Activated CD4-positive, alpha-beta T cell treated with anti-CD3 and anti-CD28 coated beads, Interleukin-10, Interleukin-2, amounts not matched to agents 100 ng/mL and 50 ng/mL, durations not matched to agents 16 hours and 8 hours (primary cell): Measurements from ENCODE around the gene ZNF613.
A peak's percentile ranks its signal among the peaks of the same experiment; 100 is the strongest.
"Not testable (repeated sequence)": the region's sequence is repeated elsewhere in the genome, so short reads cannot be mapped to it uniquely, and the experiment has no call there.

Experiments
- DNase-seq: peaks from one replicate; pipeline ENCODE4 v3.0.0-alpha.2; 2020

ZNF613 gene

DNA sequence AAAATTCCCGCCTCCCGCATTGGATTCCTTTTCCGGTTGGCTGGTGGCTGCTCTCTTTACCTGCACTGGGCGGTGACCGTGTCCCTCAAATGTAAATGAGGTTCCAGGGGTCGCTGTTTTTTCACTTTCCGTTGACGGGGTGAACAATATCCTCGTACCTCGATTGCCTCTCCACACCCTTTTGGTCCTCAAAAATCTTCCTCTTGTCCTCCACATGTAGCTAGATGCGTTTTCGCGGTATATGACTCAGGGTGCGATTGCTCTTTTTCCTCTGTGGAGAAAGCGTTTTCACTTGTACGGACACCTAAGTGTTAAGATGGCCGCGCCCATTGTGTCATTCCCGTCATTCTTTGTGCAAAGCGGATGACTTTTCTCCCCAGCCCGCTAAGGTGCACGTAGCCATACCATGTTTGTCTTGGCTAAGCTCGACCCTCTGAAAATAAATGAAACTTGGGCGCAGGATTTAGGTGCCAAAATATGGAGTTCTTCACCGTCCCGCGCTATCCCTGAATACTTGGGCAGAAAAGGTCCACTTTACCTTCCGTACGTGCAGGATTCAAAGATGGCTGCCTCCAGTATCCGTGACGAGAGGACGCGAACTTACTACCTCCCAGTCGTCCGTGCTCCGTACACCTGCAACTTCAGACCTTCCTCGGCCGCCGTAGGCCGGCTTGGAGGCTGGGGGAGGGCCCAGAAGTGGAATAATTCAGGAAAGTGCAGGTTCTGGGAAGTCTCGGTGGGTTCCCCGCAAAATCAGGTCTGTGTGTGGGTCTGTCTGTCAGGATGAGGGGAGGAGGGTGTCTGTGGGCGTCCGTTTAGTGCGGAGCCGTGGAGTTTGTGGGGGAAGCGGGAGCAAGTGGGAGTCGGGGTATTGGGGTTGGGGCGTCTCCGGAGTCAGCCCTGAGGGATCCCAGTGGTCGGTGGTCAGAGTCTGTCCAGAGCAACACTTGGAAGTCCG lies at the start of gene ZNF613:
Gene ZNF613, plus strand, starts transcription at position 689 of the 958 bp plus-strand sequence. CDS start 8,749 bp downstream, outside the sequence.
- DNase-seq: peak; percentile 88

DNA sequence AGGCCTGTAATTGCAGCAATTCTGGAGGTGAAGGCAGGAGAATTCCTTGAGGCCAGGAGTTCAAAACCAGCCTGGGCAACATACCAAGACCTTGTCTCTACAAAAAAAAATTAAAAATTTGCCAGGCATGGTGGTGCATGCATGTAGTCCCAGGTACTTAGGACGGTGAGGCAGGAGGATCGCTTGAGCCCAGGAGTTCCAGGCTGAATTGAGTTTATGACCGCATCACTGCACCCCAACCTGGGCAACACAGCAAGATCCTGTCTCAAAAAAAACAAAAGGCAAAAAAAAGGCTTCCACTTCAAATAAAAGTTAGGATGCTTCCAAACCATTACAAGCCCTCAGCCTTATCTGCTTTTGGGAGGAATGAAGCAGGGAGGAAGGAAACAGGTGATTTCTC lies 44.8 kb upstream of the ZNF613 start:
- no peak for DNase-seq

DNA sequence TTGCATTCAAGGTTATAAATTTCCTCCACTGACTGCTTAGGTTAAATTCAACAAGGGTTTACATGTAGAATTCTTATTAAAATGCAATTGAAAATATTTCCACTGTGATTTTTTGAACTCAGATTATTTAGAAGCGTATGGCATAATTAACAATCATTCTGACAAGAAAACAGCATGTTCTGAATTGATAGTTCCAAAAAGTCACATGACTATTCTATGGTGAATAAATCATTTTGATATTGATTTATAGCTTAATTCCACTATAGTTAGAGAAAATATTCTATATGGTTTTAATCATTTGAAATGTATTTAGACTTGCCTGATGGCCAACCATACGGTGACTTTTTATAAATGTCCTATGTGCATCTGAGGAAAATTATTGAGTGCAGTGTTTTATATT lies 42.6 kb upstream of the ZNF613 start:
- DNase-seq: no peak

DNA sequence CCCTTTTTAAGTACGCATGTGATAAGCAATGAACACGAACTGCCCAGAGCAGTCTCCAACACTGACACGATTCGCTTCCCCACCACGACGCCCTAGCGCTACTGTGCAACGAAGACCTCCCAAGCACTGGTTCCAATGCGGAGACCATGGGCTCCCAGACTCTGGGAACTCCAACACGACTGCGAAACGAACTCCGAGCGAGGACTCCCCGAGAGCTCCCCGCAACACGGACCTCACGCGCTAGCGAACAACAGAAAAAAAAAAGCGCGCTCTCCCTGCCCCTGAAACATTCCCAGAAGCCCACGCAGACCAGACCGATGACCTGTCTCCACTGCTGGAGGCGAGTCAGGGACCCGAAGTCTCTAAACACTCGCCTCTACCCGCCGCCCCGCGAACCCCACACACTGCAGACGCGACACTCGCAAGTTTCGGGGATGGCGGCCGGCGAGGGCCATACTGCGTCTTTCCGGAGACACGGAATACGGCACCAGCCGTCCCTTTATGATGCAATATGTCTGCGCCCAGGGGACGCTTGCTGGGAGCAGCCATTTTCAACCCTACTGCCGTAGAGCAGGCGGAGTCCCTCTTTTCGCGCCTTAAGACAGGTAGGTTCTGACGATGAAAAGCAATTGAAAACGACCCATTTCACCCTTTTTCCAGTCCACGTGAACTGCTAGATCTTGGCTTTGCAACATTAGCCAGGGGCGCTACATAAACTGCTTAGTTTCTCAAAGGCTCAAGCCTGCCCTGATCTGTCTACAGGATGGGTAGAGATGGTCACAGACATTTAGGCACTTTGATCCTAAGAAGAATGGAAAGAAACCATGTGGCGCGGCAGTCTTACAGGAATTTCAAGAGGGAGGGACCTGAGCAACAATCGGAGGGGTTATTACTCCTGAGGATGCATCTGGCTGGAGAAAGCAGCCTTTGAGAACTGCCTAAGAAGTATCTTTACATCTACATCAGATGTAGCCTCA lies 39.5 kb upstream of the ZNF613 start, which contains the start of gene ZNF577:
Gene ZNF577, minus strand, starts transcription at position 430 of the 977 bp plus-strand sequence. CDS start 7,569 bp downstream, outside the sequence.
- peak; percentile 71 for DNase-seq

- DNase-seq: no peak
Observed at GRCh38 chr19:51889934-51890333, 37.3 kb upstream of the ZNF613 start.

DNA sequence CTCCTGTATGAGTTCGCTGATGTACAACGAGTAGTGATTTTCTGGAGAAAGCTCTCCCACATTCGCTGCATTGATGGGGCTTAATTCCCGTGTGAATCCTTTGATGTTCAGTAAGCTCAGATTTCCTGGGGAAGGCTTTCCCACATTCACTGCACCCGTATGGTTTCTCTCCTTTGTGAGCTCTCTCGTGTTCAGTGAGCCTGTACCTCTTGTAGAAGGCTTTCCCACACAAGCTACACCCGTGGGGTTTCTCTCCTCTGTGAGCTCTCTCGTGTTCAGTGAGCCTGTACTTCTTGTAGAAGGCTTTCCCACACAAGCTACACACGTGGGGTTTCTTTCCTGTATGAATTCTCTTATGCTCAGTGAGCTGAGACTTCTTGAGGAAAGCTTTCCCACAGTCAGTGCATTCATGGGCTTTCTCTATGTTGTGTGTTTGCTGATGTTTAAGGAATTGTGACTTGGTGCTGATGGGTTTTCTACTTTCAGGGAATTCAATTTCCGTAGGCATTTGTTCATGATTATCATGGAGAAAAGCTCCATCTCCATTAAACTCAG lies 36.0 kb upstream of the ZNF613 start:
- DNase-seq: no peak

DNA sequence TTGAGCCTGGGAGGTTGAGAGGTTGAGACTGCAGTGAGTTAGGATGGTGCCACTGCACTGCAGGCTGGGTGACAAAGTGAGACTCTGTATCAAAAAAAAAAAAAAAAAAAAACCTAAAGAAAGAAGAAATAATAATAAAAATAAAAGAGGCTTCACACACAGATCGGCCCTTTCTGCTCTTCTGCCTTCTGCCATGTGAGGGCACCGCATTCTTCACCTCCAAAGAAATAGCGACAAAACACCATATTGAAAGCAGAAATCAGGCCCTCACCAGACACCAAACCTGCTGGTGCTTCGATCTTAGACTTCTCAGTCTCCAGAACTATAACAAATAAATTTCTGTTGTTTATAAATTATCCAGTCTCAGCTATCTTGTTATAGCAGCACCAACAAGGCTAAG lies 25.4 kb upstream of the ZNF613 start:
- no peak for DNase-seq

DNA sequence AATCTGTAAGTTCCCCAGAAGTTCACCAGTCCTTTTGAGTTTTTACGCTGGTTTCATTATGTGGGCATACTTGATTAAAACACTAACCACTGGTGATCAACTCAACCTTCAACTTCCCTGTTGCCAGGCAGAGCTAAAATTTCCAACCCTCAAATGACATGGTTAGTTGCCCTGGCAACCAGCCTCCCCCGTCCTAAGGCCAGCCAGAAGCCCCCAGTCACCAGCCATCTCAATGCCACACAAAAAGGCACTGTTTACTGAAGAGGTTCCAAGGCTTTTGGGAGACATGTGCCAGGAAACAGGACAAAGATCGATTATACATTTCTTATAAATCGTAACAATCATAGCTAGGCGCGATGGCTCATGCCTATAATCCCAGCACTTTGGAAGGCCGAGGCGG lies 24.1 kb upstream of the ZNF613 start:
- no peak for DNase-seq

GRCh38 chr19:51904331-51905165 lies 22.7 kb upstream of the ZNF613 start, which contains the start of gene ZNF649:
Gene ZNF649 (minus strand): TSS chr19:51905017. CDS start chr19:51900107, 4,910 bp downstream.
- peak; percentile 88 for DNase-seq

DNA sequence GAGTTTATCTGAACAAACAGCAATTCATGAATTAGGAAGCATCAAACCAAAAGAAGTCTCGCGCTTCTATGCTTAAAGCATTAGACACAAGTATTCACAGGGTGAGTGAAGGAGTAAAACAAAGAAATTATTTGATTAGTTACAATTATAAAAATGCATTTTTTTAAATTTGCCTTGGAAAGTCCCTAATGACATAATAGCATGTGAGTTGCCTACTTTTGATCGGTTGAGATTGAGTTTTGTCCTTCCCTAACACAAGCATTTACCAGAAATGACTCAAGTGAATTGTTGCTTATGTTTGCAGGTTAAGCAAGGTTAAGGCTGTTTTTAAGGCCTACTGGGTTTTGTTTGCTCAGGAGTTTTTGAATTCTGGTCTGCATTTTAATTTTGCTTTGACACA lies 22.1 kb upstream of the ZNF613 start:
- DNase-seq: no peak

GRCh38 chr19:51905639-51906038 lies 21.6 kb upstream of the ZNF613 start:
- DNase-seq: not testable (repeated sequence)

- not testable (repeated sequence) for DNase-seq
Observed at GRCh38 chr19:51906108-51906507, 21.2 kb upstream of the ZNF613 start.

DNA sequence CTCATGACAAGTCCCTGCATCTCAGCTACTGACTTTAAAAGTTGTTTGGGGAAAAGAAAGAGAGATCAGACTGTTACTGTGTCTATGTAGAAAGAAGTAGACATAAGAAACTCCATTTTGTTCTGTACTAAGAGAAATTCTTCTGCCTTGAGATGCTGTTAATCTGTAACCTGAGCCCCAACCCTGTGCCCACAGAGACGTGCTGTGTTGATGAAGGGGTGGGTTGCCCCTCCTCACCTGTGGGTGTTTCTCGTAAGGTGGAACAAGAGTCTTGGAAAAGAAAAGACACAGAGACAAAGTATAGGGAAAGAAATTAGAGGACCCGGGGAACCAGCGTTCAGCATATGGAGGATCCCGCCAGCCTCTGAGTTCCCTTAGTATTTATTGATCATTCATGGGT lies 19.3 kb upstream of the ZNF613 start:
- not testable (repeated sequence) for DNase-seq

- no peak for DNase-seq
Observed at GRCh38 chr19:51915324-51915867, 11.9 kb upstream of the ZNF613 start.

DNA sequence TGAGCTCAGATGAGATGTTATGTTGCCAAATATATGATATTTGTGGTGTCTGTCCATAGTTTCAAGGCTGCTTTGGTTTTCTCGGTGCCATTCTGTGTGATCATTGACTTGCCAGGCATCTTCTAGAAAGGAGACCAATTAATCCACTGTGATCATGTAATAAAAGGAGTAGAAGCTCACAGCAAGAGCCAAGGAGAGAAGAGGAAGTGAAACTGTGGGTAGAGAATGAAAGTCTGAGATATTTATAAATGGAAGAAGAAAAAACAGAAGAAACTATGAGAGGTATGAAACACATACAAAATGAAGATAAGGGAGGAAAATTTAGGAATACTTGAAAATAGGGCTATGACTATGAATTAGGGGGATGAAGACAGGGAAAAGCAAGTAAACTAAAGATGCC lies 11.1 kb upstream of the ZNF613 start:
- no peak for DNase-seq

DNA sequence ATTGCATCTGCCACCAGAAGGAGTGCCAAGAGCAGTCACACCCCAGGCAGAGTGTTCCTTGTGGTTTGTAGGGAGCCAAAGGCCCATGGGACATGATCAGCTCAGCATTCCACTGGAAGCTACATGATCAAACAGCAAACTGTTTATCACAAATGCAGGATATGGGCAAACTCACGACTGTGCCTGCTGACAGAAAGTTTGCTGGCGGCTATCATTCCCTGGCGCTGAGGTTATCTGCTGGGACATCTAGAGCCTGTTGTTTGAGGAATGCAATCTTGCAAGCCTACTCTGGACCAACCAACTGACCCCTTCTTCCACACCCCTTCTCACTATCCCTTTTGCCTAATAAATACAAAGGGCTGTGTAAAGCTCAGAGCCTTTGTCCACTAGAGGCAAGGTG lies 7.7 kb upstream of the ZNF613 start:
- DNase-seq: no peak

DNA sequence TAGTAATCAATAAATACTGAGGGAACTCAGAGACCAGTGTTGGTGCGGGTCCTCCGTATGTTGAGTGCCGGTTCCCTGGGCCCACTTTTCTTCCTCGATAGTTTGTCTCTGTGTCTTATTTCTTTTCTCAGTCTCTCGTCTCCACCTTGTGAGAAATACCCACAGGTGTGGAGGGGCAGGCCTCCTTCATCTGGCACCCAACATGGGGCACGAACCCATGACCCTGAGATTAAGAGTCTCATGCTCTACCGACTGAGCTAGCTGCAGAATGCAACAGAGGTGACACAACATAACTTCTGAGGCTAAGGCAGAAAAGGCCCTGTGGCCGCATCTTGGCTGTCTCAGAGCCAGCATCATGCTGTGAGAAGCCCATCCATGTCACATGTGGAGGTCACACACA lies 5.3 kb upstream of the ZNF613 start:
- DNase-seq: no peak

GRCh38 chr19:51926426-51926783 lies 867 bp upstream of the ZNF613 start:
- DNase-seq: no peak

GRCh38 chr19:51927859-51928258 lies 587 bp downstream of the ZNF613 start:
- DNase-seq: no peak

GRCh38 chr19:51931921-51932320 lies 4.6 kb downstream of the ZNF613 start:
- DNase-seq: no peak

DNA sequence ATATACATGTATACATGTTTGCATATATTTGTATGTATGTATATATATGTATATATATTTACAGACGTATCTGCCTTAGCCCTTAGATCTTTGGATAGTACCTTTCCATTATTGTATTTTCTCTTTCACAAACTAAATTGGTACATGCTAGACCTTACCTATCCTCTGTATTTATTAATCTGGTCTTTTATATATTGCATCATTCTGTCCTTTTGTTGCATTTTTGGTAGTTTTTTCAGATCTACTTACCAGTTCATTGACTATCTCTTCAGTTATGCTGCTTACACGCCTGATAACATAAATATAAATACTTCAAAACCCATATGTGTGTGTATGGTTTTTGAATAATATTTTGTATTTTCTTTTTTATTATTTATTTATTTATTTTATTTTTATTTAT lies 11.7 kb downstream of the ZNF613 start:
- DNase-seq: no peak
